SK-N-SH treated with all-trans-retinoic acid at 6 μM for 48 hours (cell line): ENCODE data around the gene SYNDIG1L.

Experiments used
- ATAC-seq: fragments of 200-7000 bp; cut with Tn5 transposase; 3 replicates; pipeline ENCODE4 v1.9.1; 2020; ENCODE audit warnings: mild to moderate bottlenecking, moderate library complexity
- ARNTL ChIP-seq: fragments of 450-650 bp; formaldehyde crosslinking; IDR thresholded peaks from 2 replicates; pipeline ENCODE4 v1.5.0; 2020; ENCODE audit warnings: low read depth, mild to moderate bottlenecking, moderate library complexity, borderline replicate concordance
- CREB5 ChIP-seq: fragments of 250-450 bp; sonication (Bioruptor Pico); IDR thresholded peaks from 2 replicates; pipeline ENCODE4 v1.5.1; 2020; ENCODE audit warnings: low read depth, mild to moderate bottlenecking, moderate library complexity
- CSDC2 ChIP-seq: fragments of 250-450 bp; sonication (Bioruptor Pico); IDR thresholded peaks from 2 replicates; pipeline ENCODE4 v1.5.0; 2020; ENCODE audit warnings: mild to moderate bottlenecking, moderate library complexity
- CSRNP3 ChIP-seq: fragments of 250-450 bp; sonication (Bioruptor Pico); IDR thresholded peaks from 2 replicates; pipeline ENCODE4 v1.5.1; 2021; ENCODE audit warnings: mild to moderate bottlenecking, moderate library complexity
- ESRRG ChIP-seq: fragments of 250-450 bp; sonication (Bioruptor Pico); IDR thresholded peaks from 2 replicates; pipeline ENCODE4 v1.6.1; 2021; ENCODE audit warnings: mild to moderate bottlenecking
- GLIS3 ChIP-seq: fragments of 250-450 bp; sonication (Bioruptor Pico); IDR thresholded peaks from 2 replicates; pipeline ENCODE4 v1.5.0; 2020; ENCODE audit warnings: mild to moderate bottlenecking, moderate library complexity
- ISL1 ChIP-seq: fragments of 250-450 bp; sonication (Bioruptor Pico); IDR thresholded peaks from 2 replicates; pipeline ENCODE4 v2.1.2; 2022; ENCODE audit warnings: mild to moderate bottlenecking, moderate library complexity
- OSR1 ChIP-seq: fragments of 250-450 bp; sonication (Bioruptor Pico); IDR thresholded peaks from 2 replicates; pipeline ENCODE4 v1.8.0; 2022; ENCODE audit warnings: moderate library complexity, mild to moderate bottlenecking, inconsistent platforms
- PATZ1 ChIP-seq: fragments of 250-450 bp; sonication (Bioruptor Pico); IDR thresholded peaks from 2 replicates; pipeline ENCODE4 v1.8.0; 2020; ENCODE audit warnings: mild to moderate bottlenecking, moderate library complexity, borderline replicate concordance
- POU6F1 ChIP-seq: fragments of 250-450 bp; sonication (Bioruptor Pico); IDR thresholded peaks from 2 replicates; pipeline ENCODE4 v1.8.0; 2021; ENCODE audit warnings: low read depth, mild to moderate bottlenecking, moderate library complexity, borderline replicate concordance
- PPARA ChIP-seq: fragments of 250-450 bp; sonication (Bioruptor Pico); IDR thresholded peaks from 2 replicates; pipeline ENCODE4 v1.5.0; 2020; ENCODE audit warnings: mild to moderate bottlenecking, borderline replicate concordance
- RARB ChIP-seq: fragments of 250-450 bp; sonication (Bioruptor Pico); IDR thresholded peaks from 2 replicates; pipeline ENCODE4 v1.8.0; 2021; ENCODE audit warnings: mild to moderate bottlenecking, moderate library complexity
- SNAI2 ChIP-seq: fragments of 250-450 bp; sonication (Bioruptor Pico); IDR thresholded peaks from 2 replicates; pipeline ENCODE4 v1.5.0; 2020; ENCODE audit warnings: mild to moderate bottlenecking, moderate library complexity
- TCF4 ChIP-seq: fragments of 250-450 bp; sonication (Bioruptor Pico); IDR thresholded peaks from 2 replicates; pipeline ENCODE4 v1.8.0; 2021; ENCODE audit warnings: mild to moderate bottlenecking, moderate library complexity, borderline replicate concordance
- TOX ChIP-seq: fragments of 250-450 bp; sonication (Bioruptor Pico); IDR thresholded peaks from 2 replicates; pipeline ENCODE4 v1.8.0; 2021; ENCODE audit warnings: mild to moderate bottlenecking, moderate library complexity, borderline replicate concordance
- TSHZ2 ChIP-seq: fragments of 250-450 bp; sonication (Bioruptor Pico); IDR thresholded peaks from 2 replicates; pipeline ENCODE4 v1.5.0; 2020; ENCODE audit warnings: mild to moderate bottlenecking, moderate library complexity
- ZC3H10 ChIP-seq: fragments of 250-450 bp; sonication (Bioruptor Pico); IDR thresholded peaks from 2 replicates; pipeline ENCODE4 v1.5.1; 2021; ENCODE audit warnings: mild to moderate bottlenecking, moderate library complexity
- ZFP3 ChIP-seq: fragments of 250-450 bp; sonication (Bioruptor Pico); IDR thresholded peaks from 2 replicates; pipeline ENCODE4 v1.5.0; 2020; ENCODE audit warnings: mild to moderate bottlenecking, moderate library complexity
- ZFP30 ChIP-seq: fragments of 450-650 bp; formaldehyde crosslinking; IDR thresholded peaks from 2 replicates; pipeline ENCODE4 v1.5.0; 2022; ENCODE audit warnings: mild to moderate bottlenecking, moderate library complexity
- ZNF565 ChIP-seq: fragments of 450-650 bp; formaldehyde crosslinking; conservative IDR thresholded peaks from 2 replicates; pipeline ENCODE4 v1.5.0; 2020; ENCODE audit warnings: low read depth, mild to moderate bottlenecking, moderate library complexity
- ZNF70 ChIP-seq: fragments of 450-650 bp; formaldehyde crosslinking; IDR thresholded peaks from 2 replicates; pipeline ENCODE4 v1.5.0; 2020; ENCODE audit warnings: mild to moderate bottlenecking, moderate library complexity
- ZNF8 ChIP-seq: fragments of 450-650 bp; formaldehyde crosslinking; IDR thresholded peaks from 2 replicates; pipeline ENCODE4 v1.5.0; 2020; ENCODE audit warnings: mild to moderate bottlenecking, moderate library complexity

The SYNDIG1L gene

DNA sequence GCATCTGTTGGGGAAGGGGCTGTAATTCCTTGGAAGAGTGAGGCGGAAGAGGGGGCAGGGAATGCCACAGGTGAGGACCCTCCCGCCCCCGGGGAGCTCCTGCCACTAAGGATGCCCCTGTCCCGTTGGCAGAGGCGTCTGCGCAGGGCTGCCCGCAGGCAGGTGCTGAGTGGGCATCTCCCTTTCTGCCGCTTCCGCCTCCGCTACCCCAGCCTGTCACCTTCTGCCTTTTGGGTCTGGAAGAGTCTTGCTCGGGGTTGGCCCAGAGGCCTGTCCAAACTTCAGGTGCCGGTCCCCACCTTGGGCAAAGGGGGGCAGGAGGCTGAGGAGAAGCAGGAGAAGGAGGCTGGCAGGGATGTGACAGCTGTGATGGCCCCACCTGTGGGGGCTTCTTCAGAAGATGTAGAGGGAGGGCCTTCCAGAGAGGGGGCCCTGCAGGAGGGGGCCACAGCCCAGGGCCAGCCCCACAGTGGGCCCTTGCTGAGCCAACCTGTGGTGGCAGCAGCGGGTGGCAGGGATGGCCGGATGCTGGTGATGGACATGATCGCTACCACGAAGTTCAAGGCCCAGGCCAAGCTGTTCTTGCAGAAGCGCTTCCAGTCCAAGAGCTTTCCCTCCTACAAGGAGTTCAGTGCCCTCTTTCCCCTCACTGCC lies 67.7 kb downstream of the SYNDIG1L start:
- TF ChIP-seq OSR1 (CRISPR knock-in tag) (no peak), RARB (CRISPR knock-in tag) (no peak), TCF4 (CRISPR knock-in tag) (no peak), ZC3H10 (CRISPR knock-in tag) (no peak), ZNF70 (no peak), ARNTL (CRISPR knock-in tag) (no peak), PPARA (CRISPR knock-in tag) (no peak), CSRNP3 (CRISPR knock-in tag) (no peak), TOX (CRISPR knock-in tag) (no peak), ESRRG (CRISPR knock-in tag) (no peak), SNAI2 (CRISPR knock-in tag) (no peak), POU6F1 (CRISPR knock-in tag) (no peak), ZNF565 (no peak), GLIS3 (CRISPR knock-in tag) (no peak)
- ATAC-seq, result no peak

- TF ChIP-seq SNAI2 (CRISPR knock-in tag) (no peak), ARNTL (CRISPR knock-in tag) (no peak), ZFP30 (no peak), TOX (CRISPR knock-in tag) (no peak), CSDC2 (CRISPR knock-in tag) (no peak), PPARA (CRISPR knock-in tag) (no peak), CREB5 (CRISPR knock-in tag) (no peak), PATZ1 (CRISPR knock-in tag) (no peak), TCF4 (CRISPR knock-in tag) (no peak), ZFP3 (CRISPR knock-in tag) (no peak), ZNF8 (no peak), ISL1 (CRISPR knock-in tag) (no peak), RARB (CRISPR knock-in tag) (no peak), TSHZ2 (no peak), CSRNP3 (CRISPR knock-in tag) (no peak), POU6F1 (CRISPR knock-in tag) (no peak), OSR1 (CRISPR knock-in tag) (no peak), GLIS3 (CRISPR knock-in tag) (no peak), ZNF70 (no peak)
- ATAC-seq, result no peak
These were observed 68.4 kb downstream of the SYNDIG1L start for GRCh38 chr14:74357585-74357984.
